ENCODE data around the gene SERHL2. TPM values are rescaled to one million over a fixed set of nuclear protein-coding genes. Genes with fewer than 3 reads are reported as not detected.
"Not testable (repeated sequence)": the region's sequence is repeated elsewhere in the genome, so short reads cannot be mapped to it uniquely, and the experiment has no call there.

The SERHL2 gene
- total RNA-seq, 1 donor, result 2.9 TPM

GRCh38 chr22:42519525-42520401 is 34.0 kb upstream of the SERHL2 start, which contains the start of gene RRP7A:
Gene RRP7A, minus strand, starts transcription at chr22:42519796. Its CDS starts 10 bp downstream, at chr22:42519786.
- Histone ChIP-seq H3K79me2 (ENCODE audit: insufficient read depth, low read length) (peaks cover 25% of the 10 kb centered on the region), H2AFZ (ENCODE audit: low read length) (peak within 1 kb of the TSS; percentile 98), H4K20me1 (ENCODE audit: insufficient read depth, low read length) (peaks cover 9% of the 10 kb centered on the region), H3K27me3 (ENCODE audit: insufficient read depth, low read length) (no peaks in the 10 kb centered on the region), H3K4me2 (ENCODE audit: insufficient read depth, low read length) (peak within 1 kb of the TSS; percentile 92), H3K36me3 (ENCODE audit: insufficient read depth, low read length) (peaks cover 9% of the 10 kb centered on the region), H3K9me3 (ENCODE audit: low read depth, low read length) (no peaks in the 10 kb centered on the region), H3K4me1 (ENCODE audit: insufficient read depth, low read length) (peaks cover 9% of the 10 kb centered on the region), H3K4me3 (ENCODE audit: insufficient read depth, low read length) (peak within 1 kb of the TSS; percentile 83), H3K27ac (ENCODE audit: low read depth, low read length) (peak within 1 kb of the TSS; percentile 61)
- peak; percentile 97 for DNase-seq (ENCODE audit: insufficient read length, low spot score, missing footprints)
- TF ChIP-seq CTCF (IDR thresholded peaks at IDR 0.05; ENCODE audit: extremely low read depth, low read depth, low read length), result no peak

DNA sequence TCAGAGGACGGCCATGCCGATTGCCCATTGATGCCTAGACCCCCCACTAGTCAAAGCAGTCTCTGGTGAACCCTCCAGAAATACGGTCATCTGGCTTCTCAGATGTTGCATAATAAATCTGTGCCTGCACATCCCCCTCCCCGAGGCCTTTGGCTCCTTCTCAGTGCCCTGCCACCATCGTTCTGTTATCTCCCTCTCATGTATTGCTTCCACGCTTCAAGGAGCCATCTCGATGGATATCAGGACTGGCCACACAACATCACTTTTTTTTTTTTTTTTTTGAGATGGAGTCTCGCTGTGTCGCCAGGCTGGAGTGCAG is 32.6 kb upstream of the SERHL2 start:
- no peak overlapping the region for H3K4me2 ChIP-seq (ENCODE audit: insufficient read depth, low read length)
- peaks cover 6% of the 10 kb centered on the region for H3K36me3 ChIP-seq (ENCODE audit: insufficient read depth, low read length)
- no peak overlapping the region for H2AFZ ChIP-seq (ENCODE audit: low read length)
- no peak overlapping the region for H3K27ac ChIP-seq (ENCODE audit: low read depth, low read length)
- H3K27me3 ChIP-seq (ENCODE audit: insufficient read depth, low read length), result no peaks in the 10 kb centered on the region
- TF ChIP-seq CTCF (IDR thresholded peaks at IDR 0.05; ENCODE audit: extremely low read depth, low read depth, low read length), result no peak
- H3K4me1 ChIP-seq (ENCODE audit: insufficient read depth, low read length), result peaks cover 9% of the 10 kb centered on the region
- H3K4me3 ChIP-seq (ENCODE audit: insufficient read depth, low read length), result no peak overlapping the region
- DNase-seq (ENCODE audit: insufficient read length, low spot score, missing footprints), result no peak
- no peaks in the 10 kb centered on the region for H3K9me3 ChIP-seq (ENCODE audit: low read depth, low read length)
- peaks cover 5% of the 10 kb centered on the region for H4K20me1 ChIP-seq (ENCODE audit: insufficient read depth, low read length)
- H3K79me2 ChIP-seq (ENCODE audit: insufficient read depth, low read length), result peaks cover 21% of the 10 kb centered on the region

DNA sequence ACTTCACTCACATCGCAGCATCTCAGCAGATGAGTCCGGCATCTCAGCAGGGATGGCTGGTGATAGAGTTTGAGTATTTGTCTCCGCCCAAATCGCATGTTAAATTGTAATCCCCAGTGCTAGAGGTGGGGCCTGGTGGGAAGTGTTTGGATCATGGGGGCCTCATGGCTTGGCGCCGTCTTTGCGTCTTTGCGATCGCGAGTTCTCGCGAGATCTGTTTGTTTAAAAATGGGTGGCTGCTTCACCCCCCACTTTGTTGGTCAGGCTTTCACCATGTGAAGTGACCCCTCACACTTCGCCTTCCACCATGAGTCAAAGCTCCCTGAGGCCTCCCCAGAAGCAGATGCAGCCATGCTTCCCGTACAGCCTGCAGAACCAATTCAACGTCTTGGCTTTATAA is 31.2 kb upstream of the SERHL2 start:
- TF ChIP-seq CTCF (IDR thresholded peaks at IDR 0.05; ENCODE audit: extremely low read depth, low read depth, low read length), result no peak
- H3K27me3 ChIP-seq (ENCODE audit: insufficient read depth, low read length), result no peaks in the 10 kb centered on the region
- H4K20me1 ChIP-seq (ENCODE audit: insufficient read depth, low read length), result peaks cover 3% of the 10 kb centered on the region
- no peak for DNase-seq (ENCODE audit: insufficient read length, low spot score, missing footprints)
- H3K4me1 ChIP-seq (ENCODE audit: insufficient read depth, low read length), result peaks cover 9% of the 10 kb centered on the region
- no peak overlapping the region for H3K4me3 ChIP-seq (ENCODE audit: insufficient read depth, low read length)
- no peaks in the 10 kb centered on the region for H3K9me3 ChIP-seq (ENCODE audit: low read depth, low read length)
- no peak overlapping the region for H2AFZ ChIP-seq (ENCODE audit: low read length)
- H3K36me3 ChIP-seq (ENCODE audit: insufficient read depth, low read length), result peaks cover 3% of the 10 kb centered on the region
- no peak overlapping the region for H3K4me2 ChIP-seq (ENCODE audit: insufficient read depth, low read length)
- no peak overlapping the region for H3K27ac ChIP-seq (ENCODE audit: low read depth, low read length)
- H3K79me2 ChIP-seq (ENCODE audit: insufficient read depth, low read length), result peaks cover 18% of the 10 kb centered on the region

GRCh38 chr22:42528591-42529307 is 25.0 kb upstream of the SERHL2 start:
- Histone ChIP-seq H3K4me2 (ENCODE audit: insufficient read depth, low read length) (no peak overlapping the region), H3K9me3 (ENCODE audit: low read depth, low read length) (no peaks in the 10 kb centered on the region), H2AFZ (ENCODE audit: low read length) (no peak overlapping the region), H3K27me3 (ENCODE audit: insufficient read depth, low read length) (peaks cover 5% of the 10 kb centered on the region), H3K4me1 (ENCODE audit: insufficient read depth, low read length) (no peaks in the 10 kb centered on the region), H3K27ac (ENCODE audit: low read depth, low read length) (no peak overlapping the region), H3K79me2 (ENCODE audit: insufficient read depth, low read length) (no peaks in the 10 kb centered on the region), H3K4me3 (ENCODE audit: insufficient read depth, low read length) (no peak overlapping the region), H3K36me3 (ENCODE audit: insufficient read depth, low read length) (no peaks in the 10 kb centered on the region), H4K20me1 (ENCODE audit: insufficient read depth, low read length) (no peaks in the 10 kb centered on the region)
- TF ChIP-seq CTCF (IDR thresholded peaks at IDR 0.05; ENCODE audit: extremely low read depth, low read depth, low read length), result no peak
- DNase-seq (ENCODE audit: insufficient read length, low spot score, missing footprints), result no peak

DNA sequence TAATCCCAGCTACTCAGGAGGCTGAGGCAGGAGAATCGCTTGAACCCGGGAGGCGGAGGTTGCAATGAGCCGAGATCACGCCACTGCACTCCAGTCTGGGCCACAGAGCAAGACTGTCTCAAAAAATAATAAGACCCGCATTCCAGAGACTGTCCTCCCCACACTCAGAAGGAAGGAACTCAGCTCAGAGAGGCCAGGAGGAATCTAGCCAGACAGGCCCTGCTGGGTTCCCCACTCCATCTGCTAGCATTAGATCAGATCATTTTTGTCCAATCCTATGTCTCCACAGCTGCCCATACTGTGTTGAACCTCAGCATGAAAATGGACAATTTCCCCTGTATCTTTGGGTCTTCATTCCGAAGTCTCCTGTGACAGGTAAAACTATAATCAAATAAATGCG is 24.3 kb upstream of the SERHL2 start:
- H3K4me3 ChIP-seq (ENCODE audit: insufficient read depth, low read length); H3K9me3 ChIP-seq (ENCODE audit: low read depth, low read length); H4K20me1 ChIP-seq (ENCODE audit: insufficient read depth, low read length); H3K27ac ChIP-seq (ENCODE audit: low read depth, low read length); H3K4me2 ChIP-seq (ENCODE audit: insufficient read depth, low read length); DNase-seq (ENCODE audit: insufficient read length, low spot score, missing footprints); H3K27me3 ChIP-seq (ENCODE audit: insufficient read depth, low read length); H3K4me1 ChIP-seq (ENCODE audit: insufficient read depth, low read length); H3K79me2 ChIP-seq (ENCODE audit: insufficient read depth, low read length); H3K36me3 ChIP-seq (ENCODE audit: insufficient read depth, low read length); H2AFZ ChIP-seq (ENCODE audit: low read length): not testable (repeated sequence)

Measured in osteoblast (primary cell).